Transverse colon (tissue), 4 donors: ENCODE measurements around the gene PKD2.

ENCODE experiments used
- EP300 ChIP-seq: sonication (generic); formaldehyde crosslinking; IDR thresholded peaks from one replicate; pipeline ENCODE4 v1.6.1; 2017; ENCODE audit warnings: antibody characterized with exemption, low read depth
- POLR2A ChIP-seq: fragments of 450-650 bp; IDR thresholded peaks from one replicate; pipeline ENCODE4 v1.6.1; 2016; ENCODE audit warnings: antibody characterized with exemption, mild to moderate bottlenecking, moderate library complexity
- POLR2AphosphoS5 ChIP-seq, 3 donors: sonication (generic); formaldehyde crosslinking; IDR thresholded peaks; one replicate each; pipeline ENCODE4 v1.6.1; 2016; ENCODE audit warnings: antibody characterized with exemption in 3 of 3
- TF ChIP-seq, protein P1 (sequence below), 5 experiments: fragments of 200-600 bp in 3 of 5; fragments of 450-650 bp in 2 of 5; sonication (generic) in 3 of 5; IDR thresholded peaks; 1 replicate in 2 of 5; 2 replicates in 3 of 5; pipeline ENCODE4 v1.5.1; 2016 to 2017; ENCODE audit warnings: antibody characterized with exemption in 5 of 5, inconsistent platforms in 3 of 5, mild to moderate bottlenecking in 2 of 5, moderate library complexity in 1 of 5

DNA sequence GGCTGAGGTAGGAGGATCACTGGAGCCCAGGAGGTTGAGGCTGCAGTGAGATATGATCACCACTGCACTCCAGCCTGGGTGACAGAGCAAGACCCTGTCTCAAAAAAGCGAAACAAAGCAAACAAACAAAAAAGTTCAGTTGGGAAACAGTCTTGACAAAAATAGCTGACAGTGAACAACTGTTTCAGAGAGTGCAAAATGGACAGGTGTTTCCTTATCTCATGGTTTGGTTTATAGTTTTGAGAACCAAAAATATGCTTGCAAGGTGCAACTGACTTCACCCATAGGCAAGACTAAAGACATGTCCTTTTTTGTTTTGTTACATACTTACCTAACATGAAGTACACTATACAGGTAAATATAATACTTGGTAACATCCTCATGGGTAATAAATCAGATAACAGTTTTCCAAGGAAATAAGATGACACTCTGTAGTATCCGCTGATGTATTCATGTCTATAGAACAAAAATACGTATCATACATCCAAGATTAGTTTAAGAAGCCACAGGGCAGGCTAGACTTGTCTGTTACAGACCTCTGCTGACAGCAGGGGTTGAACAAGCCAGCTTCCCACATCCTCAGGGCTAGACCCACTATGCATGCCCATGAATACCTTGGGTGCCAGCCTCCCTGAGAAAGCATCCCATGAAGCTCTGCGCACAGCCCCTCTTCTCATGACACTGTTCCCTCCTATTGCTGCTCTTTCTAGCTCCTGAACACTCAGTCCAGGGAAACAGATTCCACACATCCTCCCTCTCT, 91.7 kb downstream of the PKD2 start:
- TF ChIP-seq, protein P1, sequence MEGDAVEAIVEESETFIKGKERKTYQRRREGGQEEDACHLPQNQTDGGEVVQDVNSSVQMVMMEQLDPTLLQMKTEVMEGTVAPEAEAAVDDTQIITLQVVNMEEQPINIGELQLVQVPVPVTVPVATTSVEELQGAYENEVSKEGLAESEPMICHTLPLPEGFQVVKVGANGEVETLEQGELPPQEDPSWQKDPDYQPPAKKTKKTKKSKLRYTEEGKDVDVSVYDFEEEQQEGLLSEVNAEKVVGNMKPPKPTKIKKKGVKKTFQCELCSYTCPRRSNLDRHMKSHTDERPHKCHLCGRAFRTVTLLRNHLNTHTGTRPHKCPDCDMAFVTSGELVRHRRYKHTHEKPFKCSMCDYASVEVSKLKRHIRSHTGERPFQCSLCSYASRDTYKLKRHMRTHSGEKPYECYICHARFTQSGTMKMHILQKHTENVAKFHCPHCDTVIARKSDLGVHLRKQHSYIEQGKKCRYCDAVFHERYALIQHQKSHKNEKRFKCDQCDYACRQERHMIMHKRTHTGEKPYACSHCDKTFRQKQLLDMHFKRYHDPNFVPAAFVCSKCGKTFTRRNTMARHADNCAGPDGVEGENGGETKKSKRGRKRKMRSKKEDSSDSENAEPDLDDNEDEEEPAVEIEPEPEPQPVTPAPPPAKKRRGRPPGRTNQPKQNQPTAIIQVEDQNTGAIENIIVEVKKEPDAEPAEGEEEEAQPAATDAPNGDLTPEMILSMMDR (IDR thresholded peaks at IDR 0.05), result no peak
- TF ChIP-seq POLR2AphosphoS5 (IDR thresholded peaks at IDR 0.05) (no peak), POLR2A (no peak), EP300 (no peak)
